ENCODE data around the gene CREBBP.

- no peak for TF ChIP-seq CTCF (optimal IDR thresholded peaks at IDR 0.05 in 1 of 3, IDR thresholded peaks at IDR 0.05 in 1 of 3, conservative IDR thresholded peaks at IDR 0.05 in 1 of 3; ENCODE audit: extremely low read depth in 1 of 3, insufficient read depth in 2 of 3, low read length in 3 of 3)
- TF ChIP-seq EZH2 (IDR thresholded peaks at IDR 0.05; ENCODE audit: low read length) = no peak
Measured at GRCh38 chr16:3824121-3824795, 56.3 kb downstream of the CREBBP start.
